Lung microvascular endothelial cell (primary cell): Measurements from ENCODE around the gene C2orf72. TPM values are rescaled to one million over a fixed set of nuclear protein-coding genes. Genes with fewer than 3 reads are reported as not detected.
"Not testable (repeated sequence)": the region's sequence is repeated elsewhere in the genome, so short reads cannot be mapped to it uniquely, and the experiment has no call there.

ENCODE experiments used
- DNase-seq, 2 donors: peaks; one replicate each; pipeline versions ENCODE4 v3.0.0 to v3.0.0-alpha.2; 2010; ENCODE audit warnings: low read depth in 2 of 2
- total RNA-seq: library from RNA; depleted of rRNA; stranded (reverse); fragments of >200 nt; gene quantifications from 2 replicates; pipeline ENCODE4 v1.2.1, GENCODE V29; 2014

The C2orf72 gene
- total RNA-seq, 1 donor from 2014 or later = 3.4 TPM

DNA sequence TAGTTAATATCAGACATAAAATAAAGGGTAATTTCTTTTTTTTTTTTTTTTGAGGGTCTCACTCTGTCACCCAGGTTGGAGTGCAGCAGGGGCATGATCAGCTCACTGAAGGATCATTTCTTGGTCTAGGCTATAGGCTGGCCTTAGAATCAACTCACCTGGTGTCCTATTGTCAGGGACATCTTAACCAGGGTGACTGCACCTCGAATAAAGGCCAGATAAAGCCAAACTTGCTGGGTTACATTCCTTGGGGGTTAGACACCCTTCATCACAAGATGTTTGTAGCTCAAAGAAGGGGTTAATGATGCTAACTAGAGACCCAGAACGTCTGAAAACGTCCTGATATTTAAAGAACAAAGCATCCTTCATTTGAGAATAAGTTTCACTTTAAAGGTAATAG is 23.5 kb upstream of the C2orf72 start:
- DNase-seq = no peak

- no peak for DNase-seq
Measured at GRCh38 chr2:231015478-231015877, 21.8 kb upstream of the C2orf72 start.

DNA sequence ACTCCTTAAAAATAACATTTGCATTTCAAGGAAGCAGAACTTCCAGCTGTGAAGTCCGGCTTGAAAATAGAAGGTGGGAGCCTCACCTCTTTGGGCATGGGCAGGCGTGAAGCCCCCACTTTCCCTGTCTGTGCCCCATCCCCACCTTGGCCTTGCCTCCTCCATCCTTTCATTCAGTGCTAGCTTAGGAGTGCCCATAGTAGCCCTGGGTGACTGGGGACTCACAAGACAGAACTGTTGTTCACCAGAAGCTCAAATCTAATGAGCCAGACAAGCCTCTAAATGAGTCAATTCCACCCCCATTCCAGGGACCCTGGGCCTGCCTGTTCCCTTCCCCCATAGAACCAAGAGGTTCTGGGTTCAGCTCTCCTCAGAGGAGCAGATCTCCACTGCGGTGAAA is 21.4 kb upstream of the C2orf72 start:
- no peak for DNase-seq

- DNase-seq = no peak
Measured at GRCh38 chr2:231016566-231017230, 20.6 kb upstream of the C2orf72 start.

GRCh38 chr2:231017231-231017598 is 20.1 kb upstream of the C2orf72 start:
- DNase-seq = no peak

DNA sequence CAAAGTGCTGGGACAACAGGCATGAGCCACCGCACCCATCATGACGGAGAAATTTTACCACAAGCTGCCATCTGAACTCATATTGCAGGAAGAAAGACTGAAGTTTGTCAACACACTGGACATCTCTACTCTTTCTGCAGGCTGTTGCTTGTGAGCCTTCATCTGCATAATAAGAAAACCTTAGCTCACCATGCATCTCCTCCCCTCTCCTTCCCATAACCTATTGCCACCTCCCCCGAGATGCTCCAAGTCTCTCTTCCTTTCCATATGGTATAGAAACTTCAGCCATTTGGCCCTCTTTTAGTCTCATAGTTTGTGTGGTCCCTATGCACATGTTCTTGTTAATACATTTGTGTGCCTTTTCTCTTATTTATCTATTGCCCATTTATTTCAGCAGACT is 19.1 kb upstream of the C2orf72 start:
- no peak for DNase-seq

GRCh38 chr2:231025059-231025458 is 12.3 kb upstream of the C2orf72 start:
- not testable (repeated sequence) for DNase-seq

DNA sequence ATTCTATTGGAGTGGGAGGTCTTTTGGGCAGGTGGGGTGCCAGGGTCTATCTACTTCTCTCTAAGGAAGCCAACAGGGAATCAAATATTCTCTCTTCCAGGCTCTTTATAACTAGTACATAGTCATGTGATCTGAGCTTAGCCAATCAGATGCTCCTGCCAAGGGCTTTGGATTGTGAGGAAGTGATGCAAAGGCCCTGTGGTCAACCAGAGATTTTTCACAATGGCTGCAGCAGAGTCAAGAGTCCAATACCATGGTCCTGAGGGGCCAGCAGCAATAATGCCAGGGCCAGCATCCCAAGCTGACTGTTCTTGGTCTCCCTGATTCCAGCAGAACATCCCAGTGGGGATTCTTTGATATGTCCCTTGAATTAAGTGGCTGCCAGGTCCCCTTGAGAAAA is 8.4 kb upstream of the C2orf72 start:
- no peak for DNase-seq

- no peak for DNase-seq
Measured at GRCh38 chr2:231029563-231029962, 7.8 kb upstream of the C2orf72 start.

GRCh38 chr2:231030725-231031124 is 6.6 kb upstream of the C2orf72 start:
- peak in 1 of 2 donors; percentile 56 for DNase-seq

DNA sequence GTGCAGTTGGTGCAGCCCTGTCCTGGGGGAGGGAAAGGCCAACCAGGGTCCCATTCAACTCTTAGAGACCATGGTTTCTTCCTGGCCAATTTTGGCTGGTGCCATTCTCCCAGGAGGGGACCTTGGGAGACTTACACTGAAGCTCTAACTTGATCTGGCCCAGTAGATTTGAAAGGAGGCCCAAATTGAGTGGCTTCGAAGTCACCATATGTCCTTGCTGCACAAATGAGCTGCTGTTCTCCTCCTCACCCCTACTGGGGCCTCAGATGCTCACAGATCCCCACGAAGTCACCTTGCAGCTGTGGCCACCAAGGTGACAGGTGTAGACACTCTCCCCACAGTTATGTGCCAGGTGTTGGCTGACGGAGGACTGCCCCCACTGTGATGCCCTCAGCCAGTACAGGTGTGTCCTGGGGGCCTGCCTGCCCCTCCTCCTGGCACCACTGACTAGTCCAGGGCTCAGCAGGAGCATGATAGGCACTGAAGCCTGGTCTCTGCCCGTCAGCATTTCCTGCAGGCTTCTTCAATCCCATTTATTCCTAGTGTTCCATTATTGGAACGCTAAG is 4.7 kb upstream of the C2orf72 start:
- DNase-seq = no peak

GRCh38 chr2:231033147-231034132 is 3.9 kb upstream of the C2orf72 start:
- DNase-seq = no peak

GRCh38 chr2:231034291-231034882 is 2.9 kb upstream of the C2orf72 start:
- no peak for DNase-seq

- DNase-seq = no peak
Measured at GRCh38 chr2:231036131-231036530, 1.2 kb upstream of the C2orf72 start.

- DNase-seq = no peak
Measured at GRCh38 chr2:231036578-231037106, 681 bp upstream of the C2orf72 start.

GRCh38 chr2:231037731-231038482 is 584 bp downstream of the C2orf72 start:
- peak; percentile 10 to 27 for DNase-seq

DNA sequence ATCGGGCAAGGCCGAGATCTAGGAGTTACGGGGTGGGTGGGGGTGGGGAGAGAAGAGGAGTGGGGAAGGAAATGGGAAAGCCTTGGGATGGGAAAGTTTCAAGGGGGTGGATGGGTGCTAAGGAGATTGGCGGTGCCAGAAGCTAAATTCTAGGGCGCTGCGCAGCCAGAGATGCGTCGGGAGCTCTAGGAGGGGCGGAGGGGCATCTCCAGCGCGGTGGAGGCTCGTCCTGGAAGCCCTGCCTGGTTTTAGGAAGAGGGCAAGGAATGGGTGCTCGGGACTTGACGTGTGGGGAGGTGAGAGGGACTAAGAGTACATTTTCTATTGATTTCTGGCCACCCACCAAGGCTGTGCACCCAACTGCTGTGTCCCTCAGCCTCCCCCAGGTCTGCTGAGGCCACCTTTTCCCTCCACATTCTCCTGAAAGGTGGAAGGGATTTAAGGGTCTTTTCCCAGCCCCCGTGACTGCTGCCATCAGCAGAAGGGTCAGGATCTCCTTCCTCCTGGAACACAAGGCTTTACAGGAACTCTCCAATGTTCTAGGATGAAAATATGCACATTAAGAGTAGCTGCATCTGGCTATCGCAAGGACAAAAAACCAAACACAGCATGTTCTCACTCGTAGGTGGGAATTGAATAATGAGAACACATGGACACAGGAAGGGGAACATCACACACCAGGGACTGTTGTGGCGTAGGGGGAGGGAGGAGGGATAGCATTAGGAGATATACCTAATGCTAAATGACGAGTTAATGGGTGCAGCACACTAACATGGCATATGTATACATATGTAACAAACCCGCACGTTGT is 1.4 kb downstream of the C2orf72 start:
- no peak for DNase-seq

DNA sequence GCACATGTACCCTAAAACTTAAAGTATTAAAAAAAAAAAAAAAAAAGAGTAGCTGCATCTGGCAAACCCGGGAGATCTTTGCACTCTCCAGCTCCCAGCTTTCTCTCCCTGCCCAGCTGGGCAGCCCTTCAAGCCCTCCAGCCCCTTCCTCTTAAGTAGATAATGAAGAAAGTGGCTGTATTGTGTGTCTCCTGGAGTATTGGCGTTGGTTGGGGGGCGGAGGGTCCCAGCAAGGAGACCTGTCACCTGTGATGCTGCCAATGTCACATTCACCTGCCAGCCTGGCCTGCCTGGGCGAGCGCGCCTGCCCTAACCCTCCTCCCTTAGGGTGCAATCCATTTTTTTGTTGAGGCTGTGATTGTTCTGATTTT is 2.0 kb downstream of the C2orf72 start:
- no peak for DNase-seq

- DNase-seq = no peak
Measured at GRCh38 chr2:231039821-231040364, 2.6 kb downstream of the C2orf72 start.
